Dermis microvascular lymphatic vessel endothelial cell (primary cell): ENCODE measurements around the gene CFAP97. TPM values are rescaled to one million over a fixed set of nuclear protein-coding genes. Genes with fewer than 3 reads are reported as not detected.

ENCODE experiments used
- DNase-seq, 2 donors: peaks; one replicate each; pipeline versions ENCODE4 v3.0.0 to v3.0.0-alpha.2; 2010; ENCODE audit warnings: low read depth in 2 of 2
- total RNA-seq: library from RNA; depleted of rRNA; stranded (reverse); fragments of >200 nt; gene quantifications from 2 replicates; pipeline ENCODE4 v1.2.1, GENCODE V29; 2014

The CFAP97 gene
- total RNA-seq, 1 donor from 2014 or later: 21.4 TPM

DNA sequence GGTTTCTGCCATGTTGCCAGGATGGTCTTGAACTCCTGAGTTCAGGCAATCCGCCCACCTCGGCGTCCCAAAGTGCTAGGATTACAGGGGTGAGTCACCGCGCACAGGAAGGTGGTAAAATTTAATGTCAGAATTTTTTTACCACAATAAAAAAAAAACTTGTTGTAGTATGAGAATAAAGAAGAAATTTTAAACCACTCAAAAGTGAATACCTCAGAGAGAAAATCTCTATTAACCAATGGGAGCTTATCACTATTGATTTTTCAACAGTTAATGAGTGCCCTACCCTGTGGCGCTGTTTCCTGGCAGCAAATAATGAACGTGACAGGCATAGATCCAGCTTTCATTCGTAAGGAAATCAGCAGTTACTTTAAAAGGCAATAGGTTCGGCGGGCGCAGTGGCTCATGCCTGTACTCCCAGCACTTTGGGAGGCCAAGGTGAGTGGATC lies 93.4 kb downstream of the CFAP97 start:
- no peak for DNase-seq

DNA sequence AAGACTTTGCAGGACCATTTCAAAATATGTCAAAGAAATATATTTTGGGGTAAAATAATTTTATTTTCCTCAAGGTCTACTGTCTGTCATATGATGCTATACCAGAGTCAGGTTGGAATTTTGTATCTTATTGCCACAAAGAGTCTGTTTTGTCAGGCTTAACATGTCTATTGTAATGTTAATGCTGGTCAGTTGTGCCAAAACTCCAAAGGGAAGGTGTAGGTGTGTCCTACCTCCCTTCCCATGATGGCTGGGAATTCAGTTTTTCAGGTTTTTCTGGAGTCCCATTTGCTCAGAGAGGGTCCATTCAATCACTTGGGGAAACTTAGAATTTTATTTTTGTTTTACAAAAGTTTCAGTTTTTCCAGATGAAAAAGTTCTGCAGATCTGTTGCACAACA lies 94.1 kb downstream of the CFAP97 start:
- no peak for DNase-seq

Other genes starting within 250 kb of the CFAP97 start
- gene HELT, start 185.5 kb downstream of the CFAP97 start, total RNA-seq: not detected in 2 replicates
- 5.7 and 5.9 TPM in 2 replicates for gene SLC25A4, start 60.7 kb downstream of the CFAP97 start, total RNA-seq
- gene SNX25, start 5.6 kb upstream of the CFAP97 start, total RNA-seq: 37.2 and 50.6 TPM in 2 replicates
- 0.38 and 0.51 TPM in 2 replicates for gene LRP2BP, start 191.9 kb upstream of the CFAP97 start, total RNA-seq
- 6.4 and 9.1 TPM in 2 replicates for gene ANKRD37, start 192.8 kb upstream of the CFAP97 start, total RNA-seq
- gene UFSP2, start 222.0 kb upstream of the CFAP97 start, total RNA-seq: 26.4 and 36.2 TPM in 2 replicates